ENCODE results near the gene TNC.

TNC gene

DNA sequence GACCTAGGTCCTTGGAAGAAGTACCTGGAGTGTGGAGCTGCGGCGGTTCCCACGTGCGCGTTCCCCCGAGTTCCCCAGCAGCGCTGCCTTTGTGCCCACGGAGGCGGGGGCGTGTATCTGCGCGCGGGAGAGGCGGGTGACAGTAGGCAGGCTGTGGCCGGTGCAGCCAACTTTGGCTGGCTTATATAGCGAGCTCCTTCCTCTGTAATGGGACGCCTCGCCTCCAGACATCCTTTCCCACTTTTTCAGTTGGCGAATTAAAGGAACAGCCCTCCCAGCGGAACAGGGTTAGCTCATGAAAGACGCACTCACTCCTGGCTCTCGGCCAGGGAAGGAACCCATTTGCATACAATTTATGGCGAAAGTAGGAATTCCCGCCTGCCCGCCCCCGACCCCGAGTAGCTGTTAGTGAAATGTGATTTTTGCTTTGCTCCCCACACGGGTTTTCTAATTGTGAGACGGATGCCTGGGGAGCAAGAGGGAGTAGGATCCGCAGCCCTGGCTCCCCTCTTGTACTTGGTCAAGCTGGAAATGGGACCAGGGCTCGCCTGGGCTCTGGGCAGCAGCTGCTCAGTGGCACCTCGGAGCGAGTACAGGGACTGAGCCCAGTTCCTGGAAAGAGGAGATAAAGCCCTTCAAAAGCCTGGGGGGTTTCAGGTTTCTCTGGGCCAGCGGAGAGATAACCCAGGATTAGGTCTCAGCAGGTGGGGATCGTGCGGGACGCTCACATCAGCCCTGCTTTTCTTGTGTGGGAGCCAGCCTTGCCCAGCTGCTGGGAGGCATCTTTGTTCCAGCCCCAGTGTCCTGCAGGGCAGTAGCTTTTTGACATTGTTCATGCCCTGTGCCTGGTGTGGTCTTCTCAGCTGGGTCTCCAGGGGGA, at the start of gene TNC:
TNC (minus strand) TSS at position 159 of the 880 bp plus-strand sequence. CDS start 27,139 bp downstream, outside the sequence.
- no peak for DNase-seq

- no peak for DNase-seq
Measured at GRCh38 chr9:115167175-115167574, 49.2 kb upstream of the TNC start.

- no peak for DNase-seq
Measured at GRCh38 chr9:115165233-115165632, 47.3 kb upstream of the TNC start.

DNA sequence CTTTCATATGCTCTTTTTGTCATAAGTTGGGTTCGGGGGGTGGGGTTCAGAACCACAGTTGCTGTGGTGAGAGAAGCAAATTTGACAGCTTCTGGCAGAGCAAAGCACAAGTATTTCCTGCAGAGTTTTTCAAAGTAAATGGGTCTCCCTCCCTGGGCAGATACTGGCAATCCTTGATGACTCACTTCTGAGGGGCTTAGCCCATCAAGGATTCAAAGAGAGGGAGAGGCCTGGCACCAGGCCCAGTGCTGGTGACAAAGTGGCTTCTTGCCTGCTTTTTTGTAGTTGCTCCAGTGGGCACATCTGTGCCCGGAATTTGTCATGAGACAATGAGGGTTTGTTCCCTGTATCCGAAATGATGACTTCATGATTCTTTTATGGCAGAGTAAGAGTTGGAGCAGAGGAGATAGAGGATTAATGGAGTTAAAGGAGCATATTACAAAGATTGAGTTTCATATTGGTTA, 46.6 kb upstream of the TNC start:
- no peak for DNase-seq

- DNase-seq, result no peak
Measured at GRCh38 chr9:115162946-115163345, 45.0 kb upstream of the TNC start.

- DNase-seq, result no peak
Measured at GRCh38 chr9:115161446-115161845, 43.5 kb upstream of the TNC start.

GRCh38 chr9:115158661-115159481, 40.9 kb upstream of the TNC start:
- DNase-seq, result no peak

DNA sequence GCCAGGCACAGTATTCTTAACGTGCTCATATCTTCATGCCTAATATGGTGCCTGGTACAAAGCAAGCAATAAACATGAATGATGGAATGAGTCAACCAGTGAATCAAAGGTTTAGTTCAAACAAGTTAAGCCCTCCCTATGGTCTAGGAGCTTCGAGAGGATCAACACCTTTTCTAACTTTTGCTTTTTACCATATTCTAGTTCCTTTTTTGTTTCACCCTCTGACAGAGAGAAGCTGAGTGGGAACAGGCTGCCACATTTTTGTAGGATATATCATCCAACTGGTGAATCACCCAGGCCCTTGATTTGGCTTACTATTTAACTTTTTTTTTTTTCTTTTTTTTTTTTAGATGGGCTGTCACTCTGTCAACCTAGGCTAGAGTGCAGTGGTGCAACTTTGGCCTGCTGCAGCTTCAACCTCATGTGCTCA, 39.3 kb upstream of the TNC start:
- no peak for DNase-seq

GRCh38 chr9:115155037-115155436, 37.1 kb upstream of the TNC start:
- no peak for DNase-seq

DNA sequence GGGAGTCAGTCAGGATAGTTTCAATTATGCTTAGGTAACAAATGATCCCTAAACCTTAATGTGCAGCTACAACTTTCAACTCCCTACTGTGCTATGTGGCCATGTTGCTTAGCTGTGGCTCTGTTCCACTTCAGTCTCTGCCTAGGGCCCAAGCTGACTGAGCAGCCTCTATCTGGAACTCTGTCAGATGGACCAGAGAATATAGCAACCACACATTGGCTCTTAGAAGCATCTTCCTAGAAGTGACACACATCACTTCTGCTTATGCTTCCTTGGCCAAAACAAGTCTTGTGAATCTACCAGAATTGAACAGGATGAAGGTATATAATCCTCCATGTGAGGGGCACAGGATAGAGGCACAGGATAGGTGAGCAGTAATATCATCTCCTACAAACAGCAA, 36.7 kb upstream of the TNC start:
- DNase-seq, result no peak

DNA sequence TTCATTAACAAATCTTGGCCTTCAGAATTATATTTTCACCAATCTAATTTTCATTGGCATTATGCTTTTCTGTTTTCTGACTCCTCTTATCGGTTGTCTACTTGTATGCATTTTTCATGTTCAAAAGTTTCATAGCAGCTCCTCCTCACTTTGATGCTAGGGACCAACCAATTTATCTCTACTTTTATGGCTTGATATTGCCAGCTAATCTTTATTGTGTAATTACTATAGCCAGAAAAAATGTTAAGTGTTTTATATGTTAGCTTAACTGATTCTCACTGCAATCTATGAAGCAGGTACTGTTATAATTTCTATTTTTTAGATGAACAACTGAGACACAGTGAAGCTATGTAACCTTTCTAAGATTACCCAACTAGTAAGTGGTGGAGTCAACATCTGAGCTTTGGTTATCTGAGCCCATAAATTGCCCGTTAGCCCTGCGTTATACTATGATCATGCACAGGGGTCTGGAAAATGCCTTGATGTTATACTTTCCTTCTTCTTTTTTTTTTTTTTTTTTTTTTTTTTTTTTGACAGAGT, 34.4 kb upstream of the TNC start:
- no peak for DNase-seq

- no peak for DNase-seq
Measured at GRCh38 chr9:115148721-115149120, 30.8 kb upstream of the TNC start.

GRCh38 chr9:115146581-115147021, 28.6 kb upstream of the TNC start:
- no peak for DNase-seq

- no peak for DNase-seq
Measured at GRCh38 chr9:115144706-115145105, 26.7 kb upstream of the TNC start.

GRCh38 chr9:115143689-115144088, 25.7 kb upstream of the TNC start:
- DNase-seq, result no peak

DNA sequence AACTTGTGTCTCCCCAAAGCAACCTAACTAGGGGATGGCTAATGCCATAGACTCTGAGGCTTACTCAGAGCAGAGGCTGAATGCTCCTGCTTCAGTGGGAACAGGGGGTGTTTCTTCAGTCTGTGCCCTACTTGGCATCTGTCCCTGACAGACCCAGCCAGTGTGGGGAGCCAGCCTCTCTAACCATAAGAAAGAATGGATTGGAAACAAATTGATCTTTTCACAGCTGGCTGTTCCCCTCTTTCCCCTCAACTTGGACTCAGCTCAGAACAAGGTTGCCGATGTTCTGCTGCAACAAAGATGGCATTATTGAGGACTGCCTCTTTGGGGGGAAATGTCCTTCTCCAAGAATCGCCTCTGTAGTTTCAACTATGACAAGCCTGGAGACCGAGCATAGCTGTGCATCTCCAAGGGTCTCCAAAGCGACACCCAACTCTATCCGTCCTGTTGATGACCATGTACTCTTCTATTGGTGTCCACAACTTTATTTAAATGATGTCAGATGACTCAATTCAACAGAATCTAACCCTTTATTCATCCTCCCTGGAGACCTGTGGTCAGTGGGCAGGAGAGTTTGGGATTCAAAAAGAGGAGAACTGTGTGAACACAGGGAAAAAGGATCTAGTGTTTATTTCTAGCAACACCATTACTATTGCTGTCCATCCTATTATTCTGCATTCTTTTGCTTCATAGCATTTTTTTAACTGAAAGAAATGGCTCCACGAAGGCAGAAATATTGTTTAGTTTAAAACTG, 24.7 kb upstream of the TNC start:
- DNase-seq, result no peak

DNA sequence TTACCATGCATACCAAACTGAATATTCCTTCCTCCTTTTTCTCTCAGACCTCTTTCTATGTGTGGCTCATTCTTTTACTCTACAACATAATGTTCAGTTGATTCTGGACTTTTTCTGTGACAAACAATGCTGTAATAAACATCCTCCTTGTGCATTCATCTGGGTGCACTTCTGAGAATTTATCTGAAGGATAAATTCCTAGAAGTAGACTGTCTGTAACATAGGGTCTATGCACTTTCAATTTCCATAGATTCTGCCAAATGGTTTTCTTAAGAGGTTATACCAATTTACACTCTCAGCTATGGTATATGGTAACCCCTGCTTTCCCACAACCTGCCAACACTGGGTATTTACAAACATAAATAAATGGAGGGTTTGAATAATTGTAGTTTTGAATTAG, 24.1 kb upstream of the TNC start:
- no peak for DNase-seq

- DNase-seq, result no peak
Measured at GRCh38 chr9:115141612-115142011, 23.7 kb upstream of the TNC start.

- DNase-seq, result no peak
Measured at GRCh38 chr9:115138151-115138550, 20.2 kb upstream of the TNC start.

- DNase-seq, result no peak
Measured at GRCh38 chr9:115137526-115137925, 19.6 kb upstream of the TNC start.

DNA sequence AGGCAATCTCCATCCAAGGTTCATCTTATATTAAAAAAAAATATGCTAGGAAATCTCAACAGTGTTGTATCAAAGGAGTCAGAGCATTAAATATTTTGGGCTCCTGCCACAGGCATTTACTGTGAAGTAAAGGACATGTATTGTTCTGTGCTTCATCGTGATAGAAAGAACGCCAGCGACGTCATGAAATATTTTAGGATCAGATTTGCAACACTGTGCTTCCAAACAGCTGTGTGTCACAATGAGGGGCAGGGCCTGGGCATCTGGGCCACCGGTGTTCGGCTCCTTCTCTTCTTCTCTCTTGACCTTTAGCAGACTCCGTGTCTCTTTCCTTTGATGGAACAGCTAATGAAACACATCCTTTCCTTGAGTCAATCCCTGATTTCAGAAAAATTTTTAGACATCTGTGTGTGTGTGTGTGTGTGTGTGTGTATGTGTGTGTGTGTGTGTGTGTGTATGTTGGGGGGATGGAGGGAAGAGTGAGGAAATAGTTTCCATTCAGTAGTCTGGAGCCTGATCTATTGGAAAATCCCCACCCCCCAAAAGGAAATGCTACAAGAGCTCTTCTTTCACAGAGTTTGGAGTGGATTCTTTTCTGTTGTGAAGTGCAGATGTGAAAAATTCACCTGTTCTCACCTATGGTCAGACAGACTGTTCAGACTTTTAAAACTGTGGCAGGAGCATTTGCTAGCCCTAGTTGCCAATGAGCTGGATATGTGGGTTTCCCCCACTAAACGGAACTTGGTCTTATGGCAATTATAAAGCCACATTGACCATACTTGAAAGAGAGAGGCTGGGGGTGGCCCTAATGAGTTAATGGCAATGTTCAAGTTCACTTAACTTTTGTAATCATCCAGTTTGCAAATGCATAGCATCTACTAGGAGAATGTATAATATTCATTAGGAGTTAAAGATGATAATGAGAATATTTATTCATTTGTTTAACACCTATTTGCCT, 18.1 kb upstream of the TNC start:
- DNase-seq, result no peak

DNA sequence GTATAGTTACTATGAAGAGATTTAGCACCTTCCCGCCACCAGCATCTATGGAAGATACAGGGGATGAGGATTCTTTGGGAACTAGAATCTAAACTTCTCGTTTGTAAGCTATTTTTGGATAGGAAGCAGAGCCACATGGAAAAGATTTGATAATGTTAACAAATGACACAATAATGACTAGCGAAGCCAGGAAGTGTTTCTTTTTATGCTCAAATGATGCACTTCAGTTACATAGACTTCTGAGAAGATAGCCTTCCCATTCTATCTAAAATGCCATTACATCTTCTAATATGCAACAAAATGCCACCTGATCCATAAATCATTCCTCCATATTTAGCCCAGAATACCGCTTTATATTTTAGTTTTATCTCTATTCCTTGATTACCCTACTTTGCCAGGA, 17.0 kb upstream of the TNC start:
- DNase-seq, result no peak

All from activated CD4-positive, alpha-beta T cell treated with anti-CD3 and anti-CD28 coated beads, Interleukin-10, Interleukin-2, amounts not matched to agents 100 ng/mL and 50 ng/mL, durations not matched to agents 16 hours and 8 hours (primary cell).